NB4 (cell line): ENCODE data around the gene CHRNA1.

Source experiments
- DNase-seq: peaks from one replicate; pipeline ENCODE4 v3.0.0; 2010; ENCODE audit warnings: low read depth
- H3K4me3 ChIP-seq: one replicate; pipeline ENCODE4 v1.5.1; 2011; ENCODE audit warnings: mild to moderate bottlenecking, low read depth, low read length, moderate library complexity
- CTCF ChIP-seq: IDR thresholded peaks from one replicate; pipeline ENCODE4 v1.5.1; 2012; ENCODE audit warnings: low read depth, low read length
- MAX ChIP-seq: IDR thresholded peaks from 2 replicates; pipeline ENCODE4 v1.6.1; 2011; ENCODE audit warnings: low read depth, low read length
- MYC ChIP-seq: IDR thresholded peaks from 2 replicates; pipeline ENCODE4 v1.6.1; 2011; ENCODE audit warnings: low read depth, low read length
- POLR2A ChIP-seq: IDR thresholded peaks from 2 replicates; pipeline ENCODE4 v1.6.1; 2011; ENCODE audit warnings: mild to moderate bottlenecking; ENCODE audit not compliant: insufficient read length; ENCODE audit errors: extremely low read depth

The CHRNA1 gene

GRCh38 chr2:174764280-174765255, at the start of gene CHRNA1:
CHRNA1 (minus strand) TSS chr2:174764472; CDS start chr2:174764394, 78 bp downstream.
- TF ChIP-seq POLR2A (no peak), MYC (no peak), MAX (no peak), CTCF (no peak)
- DNase-seq: peak; percentile 26

GRCh38 chr2:174812037-174812436, 47.8 kb upstream of the CHRNA1 start:
- no peak for TF ChIP-seq CTCF
- no peak for TF ChIP-seq POLR2A
- TF ChIP-seq MYC: no peak
- TF ChIP-seq MAX: no peak
- DNase-seq: no peak
- no peak overlapping the region for H3K4me3 ChIP-seq

More at GRCh38 chr2:174764280-174765255, at the start of gene CHRNA1:
- no peak within 1 kb of the TSS for H3K4me3 ChIP-seq

GRCh38 chr2:174807931-174808330, 43.7 kb upstream of the CHRNA1 start:
- TF ChIP-seq MAX (no peak), CTCF (no peak), MYC (no peak), POLR2A (no peak)
- DNase-seq: no peak
- H3K4me3 ChIP-seq: no peak overlapping the region

- H3K4me3 ChIP-seq: no peak overlapping the region
- no peak for TF ChIP-seq POLR2A
- no peak for TF ChIP-seq MYC
- TF ChIP-seq MAX: no peak
- no peak for TF ChIP-seq CTCF
- DNase-seq: no peak
These were observed 41.5 kb upstream of the CHRNA1 start for GRCh38 chr2:174805803-174806202.

- H3K4me3 ChIP-seq: no peak overlapping the region
- DNase-seq: no peak
- TF ChIP-seq CTCF (no peak), MAX (no peak), POLR2A (no peak), MYC (no peak)
These were observed 38.2 kb upstream of the CHRNA1 start for GRCh38 chr2:174802459-174802858.
